ENCODE results near the gene WRAP73. TPM values are rescaled to one million over a fixed set of nuclear protein-coding genes. Genes with fewer than 3 reads are reported as not detected.

WRAP73 gene
- total RNA-seq, 1 donor from 2014 or later: 47.7 TPM

- H3K36me3 Mint-ChIP-seq (ENCODE audit: unreplicated experiment): no peaks in the 10 kb centered on the region
These were observed 41.7 kb upstream of the WRAP73 start for GRCh38 chr1:3691421-3692204.

DNA sequence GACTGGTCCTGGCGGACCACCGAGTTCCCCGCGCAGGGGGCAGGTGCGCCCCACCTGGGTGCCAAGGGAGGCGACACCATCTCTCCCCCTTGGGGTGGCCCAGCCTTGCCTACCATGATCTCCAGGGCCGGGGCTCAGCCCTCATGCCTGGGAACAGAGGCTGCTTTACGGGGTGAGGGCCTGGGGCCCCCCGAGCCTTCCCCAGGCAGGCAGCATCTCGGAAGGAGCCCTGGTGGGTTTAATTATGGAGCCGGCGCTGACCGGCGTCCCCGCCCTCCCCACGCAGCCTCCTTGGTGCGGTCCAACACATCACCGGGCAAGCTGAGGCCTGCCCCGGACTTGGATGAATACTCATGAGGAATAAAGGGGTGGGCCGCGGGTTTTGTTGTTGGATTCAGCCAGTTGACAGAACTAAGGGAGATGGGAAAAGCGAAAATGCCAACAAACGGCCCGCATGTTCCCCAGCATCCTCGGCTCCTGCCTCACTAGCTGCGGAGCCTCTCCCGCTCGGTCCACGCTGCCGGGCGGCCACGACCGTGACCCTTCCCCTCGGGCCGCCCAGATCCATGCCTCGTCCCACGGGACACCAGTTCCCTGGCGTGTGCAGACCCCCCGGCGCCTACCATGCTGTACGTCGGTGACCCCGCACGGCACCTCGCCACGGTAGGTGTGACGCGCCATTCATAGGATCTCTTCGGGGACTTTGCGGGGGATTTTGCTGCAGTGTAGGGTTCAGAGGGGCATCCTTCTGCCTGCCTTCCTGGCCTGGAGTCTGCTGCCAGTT is 40.6 kb upstream of the WRAP73 start:
- H3K27me3 Mint-ChIP-seq (ENCODE audit: unreplicated experiment): peaks cover 10% of the 10 kb centered on the region
- H3K4me3 Mint-ChIP-seq (ENCODE audit: unreplicated experiment): no peak overlapping the region
- no peak for TF ChIP-seq CTCF (IDR thresholded peaks at IDR 0.05; ENCODE audit: partially characterized antibody, unreplicated experiment)
- no peak for DNase-seq
- H3K9me3 Mint-ChIP-seq (ENCODE audit: unreplicated experiment): peaks cover 19% of the 10 kb centered on the region
- H3K4me1 Mint-ChIP-seq (ENCODE audit: low read depth, unreplicated experiment): peaks cover 29% of the 10 kb centered on the region
- no peak overlapping the region for H3K27ac Mint-ChIP-seq (ENCODE audit: unreplicated experiment)
- H3K36me3 Mint-ChIP-seq (ENCODE audit: unreplicated experiment): no peaks in the 10 kb centered on the region

More at GRCh38 chr1:3691421-3692204, 41.7 kb upstream of the WRAP73 start:
- Mint-ChIP-seq H3K27ac (ENCODE audit: unreplicated experiment) (peak overlapping the region; percentile 95), H3K4me3 (ENCODE audit: unreplicated experiment) (peak overlapping the region; percentile 60), H3K4me1 (ENCODE audit: low read depth, unreplicated experiment) (peaks cover 34% of the 10 kb centered on the region), H3K9me3 (ENCODE audit: unreplicated experiment) (peaks cover 17% of the 10 kb centered on the region), H3K27me3 (ENCODE audit: unreplicated experiment) (peaks cover 13% of the 10 kb centered on the region)
- no peak for DNase-seq
- TF ChIP-seq CTCF (IDR thresholded peaks at IDR 0.05; ENCODE audit: partially characterized antibody, unreplicated experiment): no peak

DNA sequence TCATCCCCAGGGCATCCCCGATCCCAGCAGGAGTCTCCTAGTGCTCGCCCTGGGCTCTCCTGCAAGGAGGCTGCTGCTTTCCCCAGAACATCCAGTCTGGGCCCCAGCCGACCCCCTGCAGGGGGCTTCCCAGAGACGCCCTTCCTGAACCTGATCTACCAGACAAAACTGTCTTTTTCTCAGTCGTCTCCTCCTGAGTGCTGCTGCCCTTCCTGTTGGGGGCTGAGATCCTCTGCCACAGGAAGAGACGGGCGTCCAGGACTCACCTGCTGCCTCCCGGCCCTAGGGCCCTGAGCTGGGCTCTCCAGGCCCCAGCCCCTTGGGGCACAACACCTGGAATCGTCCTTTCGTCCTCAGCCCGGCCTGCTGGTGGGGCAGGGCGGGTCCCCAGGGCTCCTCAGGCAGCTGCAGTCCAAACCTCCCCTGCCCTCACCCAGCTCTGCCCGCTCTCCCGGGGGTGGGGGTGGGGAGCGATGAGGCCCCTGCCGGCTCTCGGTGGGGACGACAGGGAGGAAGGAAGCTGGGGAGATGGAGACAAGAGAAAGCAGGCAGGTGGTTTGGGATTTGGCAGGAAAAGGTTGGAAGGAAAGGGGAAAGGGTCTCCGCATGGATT is 39.3 kb upstream of the WRAP73 start:
- Mint-ChIP-seq H3K9me3 (ENCODE audit: unreplicated experiment) (peaks cover 19% of the 10 kb centered on the region), H3K27ac (ENCODE audit: unreplicated experiment) (no peak overlapping the region)

DNA sequence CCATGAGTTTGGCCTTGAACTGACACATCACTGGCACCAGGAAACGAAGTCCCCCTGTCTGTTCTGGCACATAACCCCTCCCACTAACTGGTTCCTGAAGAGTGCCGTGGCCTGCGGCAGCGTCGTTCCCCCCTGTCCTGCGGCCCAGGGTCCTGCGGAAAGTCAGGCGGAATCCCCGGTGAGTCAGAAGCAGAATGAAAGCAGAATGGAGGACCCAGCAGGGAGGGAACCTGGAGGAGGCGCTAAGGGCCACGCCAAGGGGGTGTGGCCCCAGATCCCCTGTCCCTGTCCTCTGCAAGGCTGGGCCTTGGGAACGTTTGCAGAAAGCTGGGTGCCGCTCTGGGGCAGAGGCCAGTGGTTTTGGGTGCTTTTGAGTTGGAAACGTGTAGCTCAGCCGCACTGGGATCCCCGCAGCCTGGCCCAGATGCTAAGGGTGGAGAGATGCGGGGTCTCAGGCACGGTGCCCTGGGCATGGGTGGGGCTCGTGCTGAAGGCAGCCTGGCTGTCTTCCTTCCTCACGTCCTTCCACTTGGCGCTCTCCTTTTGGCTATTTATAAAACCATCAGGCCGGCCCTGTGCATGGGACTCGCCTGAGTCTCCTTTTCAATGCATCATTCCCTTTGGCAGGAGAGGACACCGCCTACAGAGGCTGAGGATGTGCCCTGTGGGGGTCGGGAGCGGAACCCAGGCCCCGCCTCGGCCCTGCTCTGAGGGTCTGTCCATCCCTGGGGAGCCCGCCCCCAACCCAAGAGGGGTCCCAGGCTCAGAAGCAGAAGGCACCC is 38.6 kb upstream of the WRAP73 start:
- H3K9me3 Mint-ChIP-seq (ENCODE audit: unreplicated experiment): peaks cover 19% of the 10 kb centered on the region
- H3K27me3 Mint-ChIP-seq (ENCODE audit: unreplicated experiment): peaks cover 10% of the 10 kb centered on the region
- peaks cover 27% of the 10 kb centered on the region for H3K4me1 Mint-ChIP-seq (ENCODE audit: low read depth, unreplicated experiment)
- no peak for TF ChIP-seq CTCF (IDR thresholded peaks at IDR 0.05; ENCODE audit: partially characterized antibody, unreplicated experiment)
- H3K27ac Mint-ChIP-seq (ENCODE audit: unreplicated experiment): peak overlapping the region; percentile 62
- no peak overlapping the region for H3K4me3 Mint-ChIP-seq (ENCODE audit: unreplicated experiment)
- no peaks in the 10 kb centered on the region for H3K36me3 Mint-ChIP-seq (ENCODE audit: unreplicated experiment)
- DNase-seq: no peak

More for the DNA sequence above, 39.3 kb upstream of the WRAP73 start:
- no peak for DNase-seq
- H3K27me3 Mint-ChIP-seq (ENCODE audit: unreplicated experiment): peaks cover 10% of the 10 kb centered on the region
- no peak for TF ChIP-seq CTCF (IDR thresholded peaks at IDR 0.05; ENCODE audit: partially characterized antibody, unreplicated experiment)
- H3K4me3 Mint-ChIP-seq (ENCODE audit: unreplicated experiment): no peak overlapping the region
- H3K36me3 Mint-ChIP-seq (ENCODE audit: unreplicated experiment): no peaks in the 10 kb centered on the region
- peaks cover 27% of the 10 kb centered on the region for H3K4me1 Mint-ChIP-seq (ENCODE audit: low read depth, unreplicated experiment)

Measured in glutamatergic neuron (in vitro differentiated cells).